Endothelial cell of umbilical vein (primary cell): Measurements from ENCODE around the gene TERT. TPM values are rescaled to one million over a fixed set of nuclear protein-coding genes. Genes with fewer than 3 reads are reported as not detected.

Experiments
- BruUV-seq: library from RNA; stranded (reverse); fragments of 400-500 nt; replicated peaks from 2 replicates; lab custom pipeline; 2021; lab: Mats Ljungman, UMichigan
- CTCF ChIA-PET: fragments of 300-600, 350-600 bp; sonication (Branson Sonifier 250); formaldehyde crosslinking; loops from one replicate; lab custom pipeline; 2021; ENCODE audit warnings: antibody characterized with exemption, inconsistent platforms; lab: Charles Lee
- POLR2A ChIA-PET: fragments of 300-600, 350-600 bp; sonication (Branson Sonifier 250); formaldehyde crosslinking; loops from one replicate; lab custom pipeline; 2021; ENCODE audit warnings: antibody characterized with exemption, inconsistent platforms; lab: Charles Lee
- DNase-seq: peaks from one replicate; pipeline ENCODE4 v3.0.0-alpha.2; 2011; ENCODE audit warnings: low read depth, low spot score
- FAIRE-seq: peaks from 2 replicates; lab custom pipeline; 2011; peaks lifted over from hg19 to GRCh38; lab: Jason Lieb, UNC
- H2AFZ ChIP-seq: 2 replicates; pipeline ENCODE4 v1.6.0; 2012; ENCODE audit warnings: low read depth, low read length, control low read depth, inconsistent platforms
- H3K27ac ChIP-seq: 2 replicates; pipeline ENCODE4 v1.5.1; 2011; ENCODE audit warnings: low read depth, mild to moderate bottlenecking, control low read depth, low read length, moderate library complexity; ENCODE audit not compliant: insufficient read depth
- H3K27me3 ChIP-seq, 2 experiments: 2 replicates each; pipeline versions ENCODE4 v1.6.0 to v1.6.1; 2011; ENCODE audit warnings: low read length in 2 of 2, mixed read lengths in 1 of 2; ENCODE audit not compliant: control insufficient read depth in 2 of 2, insufficient read depth in 2 of 2
- H3K36me3 ChIP-seq, 2 experiments: 2 replicates in 1 of 2; 3 replicates in 1 of 2; pipeline ENCODE4 v1.5.1; 2011; ENCODE audit warnings: low read length in 2 of 2, mild to moderate bottlenecking in 1 of 2, moderate library complexity in 1 of 2; ENCODE audit not compliant: control insufficient read depth in 2 of 2, insufficient read depth in 2 of 2; ENCODE audit errors: extremely low read depth in 1 of 2
- H3K4me1 ChIP-seq: 3 replicates; pipeline ENCODE4 v1.5.1; 2011; ENCODE audit warnings: mild to moderate bottlenecking, low read length; ENCODE audit not compliant: control insufficient read depth, insufficient read depth; ENCODE audit errors: extremely low read depth
- H3K4me2 ChIP-seq: 2 replicates; pipeline ENCODE4 v1.6.1; 2011; ENCODE audit warnings: low read length, control low read depth, mixed read lengths; ENCODE audit not compliant: insufficient read depth
- H3K4me3 ChIP-seq, 3 experiments: fragments of 200-600 bp in 1 of 3; sonication (generic), shearing (Covaris generic) in 1 of 3; replicated peaks in 1 of 3; 2 replicates each; pipeline ENCODE4 v1.5.1; 2011 to 2016; ENCODE audit warnings: control low read depth in 3 of 3, low read length in 3 of 3, mild to moderate bottlenecking in 2 of 3, inconsistent platforms in 1 of 3, low read depth in 1 of 3, moderate library complexity in 1 of 3; ENCODE audit not compliant: insufficient read depth in 1 of 3
- H3K79me2 ChIP-seq: 2 replicates; pipeline ENCODE4 v1.6.0; 2012; ENCODE audit warnings: low read length, inconsistent platforms; ENCODE audit not compliant: control insufficient read depth, insufficient read depth
- H3K9ac ChIP-seq: replicated peaks from 2 replicates; pipeline ENCODE3; 2011; ENCODE audit warnings: low read length, control low read depth; ENCODE audit not compliant: insufficient read depth; ENCODE audit errors: extremely low read depth
- H3K9me1 ChIP-seq: replicated peaks from 3 replicates; pipeline ENCODE4 v1.6.0; 2011; ENCODE audit warnings: mild to moderate bottlenecking, low read length; ENCODE audit not compliant: control insufficient read depth, insufficient read depth; ENCODE audit errors: extremely low read depth
- H3K9me3 ChIP-seq: replicated peaks from 2 replicates; pipeline ENCODE4 v1.5.1; 2012; ENCODE audit warnings: low read length, inconsistent platforms; ENCODE audit not compliant: control insufficient read depth, insufficient read depth
- H4K20me1 ChIP-seq: replicated peaks from 2 replicates; pipeline ENCODE3; 2011; ENCODE audit warnings: mild to moderate bottlenecking, low read length; ENCODE audit not compliant: control insufficient read depth, insufficient read depth; ENCODE audit errors: extremely low read depth
- CTCF ChIP-seq, 2 donors: IDR thresholded peaks; 1 replicate in 1 of 2; 2 replicates in 1 of 2; pipeline ENCODE4 v1.5.1; 2011; ENCODE audit warnings: low read length in 2 of 2, mild to moderate bottlenecking in 2 of 2, moderate library complexity in 2 of 2, control low read depth in 1 of 2, inconsistent platforms in 1 of 2, low read depth in 1 of 2; ENCODE audit not compliant: insufficient read depth in 1 of 2; ENCODE audit errors: extremely low read depth in 1 of 2
- EZH2 ChIP-seq: IDR thresholded peaks from 2 replicates; pipeline ENCODE4 v1.6.1; 2012; ENCODE audit warnings: borderline replicate concordance, low read depth, mild to moderate bottlenecking, moderate library complexity, low read length, inconsistent platforms; ENCODE audit not compliant: severe bottlenecking
- FOS ChIP-seq: IDR thresholded peaks from 2 replicates; pipeline ENCODE4 v1.6.1; 2011; ENCODE audit warnings: mild to moderate bottlenecking, low read length, moderate library complexity, borderline replicate concordance; ENCODE audit not compliant: insufficient read depth
- GATA2 ChIP-seq: IDR thresholded peaks from 2 replicates; pipeline ENCODE4 v1.7.0; 2011; ENCODE audit warnings: low read depth, mild to moderate bottlenecking, moderate library complexity, mixed read lengths, low read length; ENCODE audit not compliant: insufficient read length, insufficient read depth
- JUN ChIP-seq: IDR thresholded peaks from 2 replicates; pipeline ENCODE4 v1.6.1; 2011; ENCODE audit warnings: borderline replicate concordance, low read depth; ENCODE audit not compliant: insufficient read length, insufficient read depth
- MAX ChIP-seq: IDR thresholded peaks from 2 replicates; pipeline ENCODE4 v1.6.1; 2011; ENCODE audit not compliant: insufficient read depth, insufficient read length
- MYC ChIP-seq: IDR thresholded peaks from one replicate; pipeline ENCODE4 v1.6.1; 2011; ENCODE audit warnings: mild to moderate bottlenecking, low read depth, low read length
- POLR2A ChIP-seq: IDR thresholded peaks from 2 replicates; pipeline ENCODE4 v1.6.1; 2012; ENCODE audit warnings: low read depth, mild to moderate bottlenecking, control low read depth, low read length
- POLR2AphosphoS5 ChIP-seq: IDR thresholded peaks from 2 replicates; pipeline ENCODE4 v1.6.1; 2012; ENCODE audit warnings: low read depth, mild to moderate bottlenecking, control low read depth, low read length, moderate library complexity; ENCODE audit not compliant: insufficient read depth
- dilution Hi-C: fragments of 300-500 bp; cut with MboI; formaldehyde crosslinking; loops from one replicate; pipeline ENCODE4 v1.15.0; 2019; ENCODE audit warnings: low sequenced_read_pairs; ENCODE audit not compliant: extremely low pct_ligation_motif_present
- intact Hi-C: fragments of 100-400 bp; cut with micrococcal nuclease; formaldehyde crosslinking; loops from one replicate; pipeline ENCODE4 v1.10.0; 2022
- polyA plus RNA-seq, 4 experiments: library from polyadenylated mRNA; depleted of rRNA in 3 of 4; stranded (reverse) in 3 of 4; unstranded in 1 of 4; fragments of >200 nt; gene quantifications; 2 replicates each; pipeline versions ENCODE4 v1.2.1 to v1.2.3, GENCODE V29; 2011 to 2012; ENCODE audit warnings: missing spikeins in 1 of 4
- total RNA-seq: library from RNA; stranded (reverse); gene quantifications from 2 replicates; pipeline ENCODE4 v1.2.3, GENCODE V29; 2021

TERT gene
- total and polyA plus RNA-seq, 2 donors (not counting 3 experiments of a cell fraction or from before 2014, with no cell fraction given): 0.04 TPM; not detected in 1

DNA sequence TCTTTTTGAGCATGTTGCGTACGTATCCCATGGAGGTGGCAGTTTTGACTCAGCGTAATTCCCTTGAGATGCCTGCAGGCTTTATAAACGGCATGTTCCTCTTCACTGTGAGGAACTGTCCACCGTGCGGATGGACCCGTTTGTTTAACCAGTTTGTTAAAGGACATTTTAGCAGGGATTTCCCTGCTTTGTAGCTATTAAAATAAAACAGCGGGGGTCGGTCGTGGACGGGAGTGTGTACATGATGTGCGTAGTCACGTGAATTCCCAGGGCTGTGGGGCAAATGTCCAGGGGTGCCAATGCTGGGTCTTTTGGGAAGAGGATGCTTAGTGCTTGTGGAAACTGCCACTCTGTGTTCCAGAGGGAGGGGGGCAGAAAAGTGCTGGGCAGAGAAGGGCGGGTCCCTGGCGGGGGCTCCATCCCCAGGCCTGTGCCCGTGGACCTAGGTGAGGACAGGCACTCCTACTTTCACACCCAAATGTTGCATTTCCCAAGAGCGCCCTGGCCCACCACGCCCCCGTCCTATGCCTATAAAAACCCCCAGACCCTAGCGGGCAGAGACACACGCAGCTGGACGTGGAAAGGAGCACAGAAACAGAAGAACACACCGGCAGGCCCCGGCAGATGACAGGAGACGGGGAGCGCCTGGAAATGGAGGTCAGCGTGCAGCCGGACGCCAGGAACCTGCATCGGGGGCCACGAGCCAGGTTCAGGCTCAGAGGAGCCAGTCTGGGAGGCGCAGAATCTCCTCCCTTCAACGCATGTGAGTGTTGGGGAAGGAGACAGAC is 4.0 kb upstream of the TERT start:
- H3K27ac ChIP-seq: no peak overlapping the region
- no peak overlapping the region for H2AFZ ChIP-seq
- CTCF ChIA-PET: no interaction called here
- H3K9me3 ChIP-seq: no peaks in the 10 kb centered on the region
- H3K36me3 ChIP-seq: no peaks in the 10 kb centered on the region
- no peak overlapping the region for H3K4me3 ChIP-seq
- intact Hi-C loops (no loop called here), dilution Hi-C loops (no loop called here)
- POLR2A ChIA-PET: no interaction called here
- no peak for FAIRE-seq
- TF ChIP-seq EZH2 (no peak), POLR2A (no peak), JUN (no peak), MAX (no peak), MYC (no peak), GATA2 (no peak)
- H3K4me1 ChIP-seq: no peaks in the 10 kb centered on the region
- no peaks in the 10 kb centered on the region for H4K20me1 ChIP-seq
- no peaks in the 10 kb centered on the region for H3K79me2 ChIP-seq
- no peak overlapping the region for H3K4me2 ChIP-seq
- H3K27me3 ChIP-seq: peaks cover 0 to 18% of the 10 kb centered on the region in 2 experiments
- no peak for DNase-seq
- no TSS peak for BruUV-seq
- H3K9ac ChIP-seq: no peak overlapping the region
- no peaks in the 10 kb centered on the region for H3K9me1 ChIP-seq

DNA sequence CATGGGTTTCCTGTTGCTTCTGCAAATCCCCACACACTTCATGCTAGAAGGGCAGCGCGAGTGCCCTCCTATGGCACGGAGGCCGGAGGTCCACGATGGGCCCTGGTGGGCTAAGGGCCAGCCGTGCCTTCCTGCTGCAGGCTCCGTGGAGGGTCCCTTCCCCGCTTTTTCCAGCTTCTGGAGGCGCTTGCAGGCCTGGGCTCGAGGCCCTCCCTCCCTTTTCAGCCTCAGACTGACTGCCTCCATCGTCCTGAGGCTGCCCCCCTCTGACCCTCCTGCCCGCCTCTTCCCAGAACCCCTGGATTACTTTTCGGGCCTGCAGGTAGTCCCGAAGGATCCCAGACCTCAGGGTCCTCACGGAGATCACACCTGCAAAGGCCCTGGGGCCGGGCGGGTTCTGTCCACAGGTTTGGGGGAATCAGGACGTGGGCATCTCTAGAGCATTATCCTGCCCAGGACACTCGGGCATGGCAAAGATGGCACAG is 3.2 kb upstream of the TERT start:
- dilution Hi-C loops (no loop called here), intact Hi-C loops (no loop called here)
- Histone ChIP-seq H3K9me3 (no peaks in the 10 kb centered on the region), H3K27ac (no peak overlapping the region), H3K36me3 (no peaks in the 10 kb centered on the region), H3K9me1 (no peaks in the 10 kb centered on the region), H3K4me3 (no peak overlapping the region), H3K27me3 (peaks cover 0 to 15% of the 10 kb centered on the region in 2 experiments), H3K4me1 (no peaks in the 10 kb centered on the region), H3K4me2 (no peak overlapping the region), H3K79me2 (no peaks in the 10 kb centered on the region), H4K20me1 (no peaks in the 10 kb centered on the region), H3K9ac (no peak overlapping the region), H2AFZ (no peak overlapping the region)
- no peak for TF ChIP-seq POLR2A
- no peak for TF ChIP-seq POLR2AphosphoS5
- TF ChIP-seq EZH2: no peak
- no peak for TF ChIP-seq FOS
- no peak for TF ChIP-seq CTCF (IDR thresholded peaks at IDR 0.05; ENCODE audit: extremely low read depth in 1 of 2, insufficient read depth in 1 of 2, low read depth in 1 of 2, low read length in 2 of 2)
- TF ChIP-seq MAX: no peak
- TF ChIP-seq MYC: no peak
- TF ChIP-seq GATA2: no peak
- no peak for TF ChIP-seq JUN
- FAIRE-seq (no peak), DNase-seq (no peak)
- ChIA-PET POLR2A (no interaction called here), CTCF (no interaction called here)
- no TSS peak for BruUV-seq
